T-helper 1 cell treated with Interleukin-12 subunit alpha and Interleukin-12 subunit beta and Interleukin-4 antibody, amounts not matched to agents 30 μg/mL and 1 μg/mL, for 36 hours (primary cell): ENCODE results near the gene TSKU.

Experiments used
- H3K27ac Mint-ChIP-seq: one replicate; pipeline ENCODE4 v1.8.0; 2021; ENCODE audit warnings: mild to moderate bottlenecking, mixed read lengths
- H3K27me3 Mint-ChIP-seq: one replicate; pipeline ENCODE4 v1.8.0; 2021; ENCODE audit warnings: low read depth, mixed read lengths
- H3K36me3 Mint-ChIP-seq: one replicate; pipeline ENCODE4 v1.8.0; 2021; ENCODE audit warnings: low read depth, mixed read lengths
- H3K4me1 Mint-ChIP-seq: one replicate; pipeline ENCODE4 v1.8.0; 2021; ENCODE audit warnings: low read depth, mixed read lengths
- H3K4me3 Mint-ChIP-seq: one replicate; pipeline ENCODE4 v1.8.0; 2021; ENCODE audit warnings: mild to moderate bottlenecking, moderate library complexity, mixed read lengths
- H3K9me3 Mint-ChIP-seq: one replicate; pipeline ENCODE4 v1.8.0; 2021; ENCODE audit warnings: mixed read lengths

Gene TSKU

DNA sequence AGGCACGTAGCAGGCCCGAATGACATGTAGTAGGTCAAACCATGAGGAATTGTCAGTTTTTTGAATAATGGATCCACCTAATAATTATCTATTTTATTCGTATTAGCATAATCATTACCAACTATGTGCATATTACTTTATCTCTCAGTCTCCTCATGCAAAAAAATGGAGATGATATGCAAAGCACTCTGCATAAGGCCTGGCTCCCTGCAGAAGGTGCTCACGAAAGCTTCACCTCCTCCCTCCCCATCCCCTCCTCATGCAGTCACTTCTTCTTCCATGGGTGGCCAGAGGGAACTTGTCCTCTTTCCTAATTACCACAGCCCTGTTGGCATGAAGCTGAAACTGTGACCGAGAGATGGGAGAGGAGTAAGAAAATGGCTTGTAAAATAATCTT lies 20.8 kb upstream of the TSKU start:
- peaks cover 5% of the 10 kb centered on the region for H3K27me3 Mint-ChIP-seq
- no peaks in the 10 kb centered on the region for H3K36me3 Mint-ChIP-seq
- peaks cover 7% of the 10 kb centered on the region for H3K4me1 Mint-ChIP-seq
- no peak overlapping the region for H3K4me3 Mint-ChIP-seq
- no peaks in the 10 kb centered on the region for H3K9me3 Mint-ChIP-seq
- H3K27ac Mint-ChIP-seq, result no peak overlapping the region

DNA sequence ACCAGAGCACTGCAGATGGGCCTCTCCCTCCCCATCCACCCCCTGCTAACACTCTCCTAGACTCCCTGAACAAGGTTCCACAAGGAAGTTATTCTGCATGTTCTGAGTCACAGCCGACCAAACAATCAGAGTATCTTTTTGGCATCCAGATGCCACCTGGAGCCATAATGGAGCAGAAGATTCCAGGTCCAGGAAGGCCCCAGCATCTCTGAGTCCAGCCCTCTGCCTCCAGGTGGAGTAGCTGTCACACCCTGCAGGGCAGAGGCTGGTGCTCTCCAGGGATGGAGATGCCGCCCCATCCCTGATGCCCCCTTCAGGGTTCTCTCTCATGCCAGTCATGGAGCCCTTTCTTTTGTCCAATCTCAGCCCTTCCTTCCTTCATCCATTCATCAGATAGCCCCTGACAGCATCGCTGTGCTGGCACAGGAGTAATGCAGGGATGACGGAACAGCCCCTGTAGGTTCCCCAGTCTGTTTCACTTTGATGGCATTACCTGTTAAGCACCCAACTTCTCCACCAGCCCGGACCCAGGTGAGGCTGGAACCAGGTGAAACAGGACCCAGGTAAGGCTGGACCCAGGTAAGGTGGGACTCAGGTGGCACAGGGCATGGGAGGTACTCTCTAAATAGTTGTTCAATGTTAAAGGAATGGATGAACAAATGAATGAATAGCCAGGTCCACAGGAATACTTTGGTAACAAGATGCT lies 20.1 kb upstream of the TSKU start:
- peaks cover 5% of the 10 kb centered on the region for H3K27me3 Mint-ChIP-seq
- H3K9me3 Mint-ChIP-seq, result no peaks in the 10 kb centered on the region
- H3K4me1 Mint-ChIP-seq, result peaks cover 12% of the 10 kb centered on the region
- H3K36me3 Mint-ChIP-seq, result no peaks in the 10 kb centered on the region
- H3K4me3 Mint-ChIP-seq, result no peak overlapping the region
- no peak overlapping the region for H3K27ac Mint-ChIP-seq

DNA sequence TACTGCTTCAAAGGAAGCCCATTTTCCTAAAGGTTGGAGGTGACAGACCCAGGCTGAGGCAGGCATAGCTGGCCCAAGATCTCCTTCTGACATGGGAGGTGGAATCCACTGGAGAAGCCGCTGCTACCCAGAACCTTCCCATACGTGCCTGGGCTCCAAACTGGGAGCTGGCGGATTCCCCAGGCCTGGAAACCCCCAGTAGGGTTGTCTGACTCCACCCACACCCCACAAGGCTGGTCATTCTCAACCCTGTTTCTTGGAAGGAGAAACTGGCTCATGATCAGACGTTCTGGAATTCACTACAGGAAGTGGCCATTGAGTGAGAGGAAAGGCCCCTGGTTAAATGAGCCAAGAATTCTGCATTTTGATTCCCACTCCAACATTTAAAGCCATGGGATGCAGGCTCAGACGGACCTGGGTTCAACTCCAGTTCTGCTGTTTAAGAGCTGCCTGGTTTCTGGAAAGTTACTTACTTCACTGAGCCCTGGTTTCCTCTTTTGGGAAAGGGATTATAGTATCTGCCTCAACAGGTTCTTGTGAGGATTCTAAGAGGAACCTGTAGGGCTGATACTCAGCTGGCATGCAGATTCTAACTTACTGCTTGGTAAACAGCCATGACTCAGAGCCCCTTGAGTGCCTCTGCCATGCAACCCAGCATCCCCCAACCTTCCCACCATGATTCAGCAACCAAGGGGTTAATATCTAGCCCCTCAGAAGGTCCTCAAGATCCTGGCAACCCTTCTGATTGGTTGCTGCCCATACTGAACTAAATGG lies 19.4 kb upstream of the TSKU start:
- H3K4me1 Mint-ChIP-seq, result peaks cover 16% of the 10 kb centered on the region
- no peak overlapping the region for H3K4me3 Mint-ChIP-seq
- no peak overlapping the region for H3K27ac Mint-ChIP-seq
- no peaks in the 10 kb centered on the region for H3K36me3 Mint-ChIP-seq
- H3K9me3 Mint-ChIP-seq, result no peaks in the 10 kb centered on the region
- H3K27me3 Mint-ChIP-seq, result peaks cover 5% of the 10 kb centered on the region

DNA sequence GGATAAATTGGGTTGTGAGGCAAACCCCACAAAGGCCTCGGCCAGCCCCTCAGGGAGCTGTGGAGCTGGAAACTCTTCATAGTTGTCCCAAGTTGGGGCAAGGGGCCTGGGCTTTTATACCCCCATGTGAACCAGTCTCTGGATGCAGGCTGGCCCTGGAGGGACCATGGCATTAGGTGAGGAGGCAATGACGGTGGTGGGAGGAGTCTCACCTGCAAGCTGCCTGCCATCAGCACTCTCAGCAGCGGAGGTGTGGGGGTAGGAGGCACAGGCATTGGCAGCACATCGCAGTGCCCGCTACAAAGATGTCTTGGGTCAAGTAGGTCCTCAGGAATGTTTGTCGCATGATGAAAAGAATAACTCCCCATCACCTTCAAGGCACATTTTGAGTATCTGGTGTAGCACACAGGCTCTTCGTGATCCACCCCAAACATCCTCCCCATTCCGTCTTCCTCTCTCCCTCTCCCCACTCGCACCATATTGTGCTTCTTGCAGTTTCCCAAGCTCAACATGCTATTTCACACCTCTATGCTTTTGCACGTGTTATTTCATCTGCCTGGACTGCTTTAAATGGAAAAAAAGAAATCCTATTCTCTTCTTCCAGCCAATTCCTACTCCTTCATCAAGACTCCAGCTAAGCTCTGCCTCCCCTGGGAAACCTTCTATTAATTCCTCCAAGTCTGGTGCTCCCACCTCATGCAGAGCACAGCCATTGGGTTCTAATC lies 18.1 kb upstream of the TSKU start:
- Mint-ChIP-seq H3K4me3 (no peak overlapping the region), H3K27me3 (peaks cover 5% of the 10 kb centered on the region), H3K27ac (no peak overlapping the region), H3K9me3 (no peaks in the 10 kb centered on the region), H3K36me3 (no peaks in the 10 kb centered on the region), H3K4me1 (peaks cover 18% of the 10 kb centered on the region)

DNA sequence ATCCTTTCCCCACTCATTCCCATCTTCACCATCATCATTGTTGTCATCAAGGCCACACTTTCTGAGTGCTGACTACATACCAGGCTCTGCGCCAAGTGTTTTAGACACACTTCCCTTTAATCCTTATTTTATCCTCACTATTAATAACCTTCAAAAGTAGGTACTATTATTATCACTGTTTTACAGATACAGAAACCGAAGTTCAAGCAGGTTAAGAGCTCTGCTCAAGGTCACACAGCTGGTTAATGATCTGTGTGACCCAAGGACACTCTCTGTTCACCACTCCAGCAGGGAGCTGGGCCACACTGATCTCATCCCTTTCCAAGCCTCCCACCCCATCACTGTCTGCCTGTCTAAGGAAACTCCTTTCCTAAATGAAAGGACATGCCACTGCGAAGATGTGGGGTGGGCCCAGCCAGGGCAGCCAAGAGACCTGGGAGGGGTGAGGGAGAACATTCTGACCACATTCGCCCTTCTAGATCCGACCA lies 17.2 kb upstream of the TSKU start:
- H3K36me3 Mint-ChIP-seq, result no peaks in the 10 kb centered on the region
- H3K27me3 Mint-ChIP-seq, result peaks cover 5% of the 10 kb centered on the region
- H3K4me3 Mint-ChIP-seq, result no peak overlapping the region
- no peak overlapping the region for H3K27ac Mint-ChIP-seq
- H3K9me3 Mint-ChIP-seq, result no peaks in the 10 kb centered on the region
- H3K4me1 Mint-ChIP-seq, result peaks cover 21% of the 10 kb centered on the region

DNA sequence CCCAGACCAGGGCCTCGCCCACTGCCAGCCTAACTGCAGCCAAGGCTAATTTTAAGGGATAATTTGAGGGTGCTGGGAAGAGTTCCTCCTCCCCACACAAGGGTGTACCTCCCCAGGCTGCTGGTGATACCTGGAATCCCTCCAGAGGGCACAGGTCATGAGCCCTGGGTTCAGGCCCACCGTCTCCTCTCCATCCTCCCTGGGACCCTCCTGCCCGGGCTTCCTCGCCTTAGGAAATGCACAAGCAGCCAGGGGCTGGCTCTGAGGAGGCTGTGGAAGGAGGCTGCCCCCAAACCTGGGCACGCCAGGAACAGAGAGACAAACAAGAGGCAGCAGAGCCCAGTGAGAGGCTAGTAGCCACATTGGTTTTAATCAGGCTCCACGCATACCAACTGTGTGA lies 16.6 kb upstream of the TSKU start:
- Mint-ChIP-seq H3K27ac (no peak overlapping the region), H3K27me3 (peaks cover 5% of the 10 kb centered on the region), H3K4me3 (no peak overlapping the region), H3K36me3 (no peaks in the 10 kb centered on the region), H3K4me1 (peaks cover 23% of the 10 kb centered on the region), H3K9me3 (no peaks in the 10 kb centered on the region)

DNA sequence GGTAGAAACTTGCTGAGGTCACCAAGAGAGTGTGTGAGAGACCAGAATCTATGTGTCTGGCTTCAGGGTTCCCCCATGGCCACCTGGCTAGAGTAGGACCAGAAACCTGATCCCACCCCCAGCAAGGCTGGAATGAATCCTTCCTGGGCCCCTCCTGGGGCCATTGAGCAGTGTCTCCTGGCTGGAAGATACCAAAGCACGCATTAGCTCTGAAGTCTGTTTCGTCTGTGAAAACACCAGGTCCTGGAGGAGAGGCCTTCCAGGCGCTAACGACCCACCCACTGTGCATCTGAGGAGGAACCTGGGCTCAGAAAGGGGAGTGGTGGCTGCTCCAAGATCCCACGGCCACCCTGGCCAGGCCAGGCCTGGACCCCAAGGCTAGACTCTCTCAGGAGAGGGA lies 15.5 kb upstream of the TSKU start:
- Mint-ChIP-seq H3K4me3 (no peak overlapping the region), H3K4me1 (peaks cover 30% of the 10 kb centered on the region), H3K27me3 (peaks cover 5% of the 10 kb centered on the region), H3K9me3 (no peaks in the 10 kb centered on the region), H3K36me3 (no peaks in the 10 kb centered on the region), H3K27ac (no peak overlapping the region)

DNA sequence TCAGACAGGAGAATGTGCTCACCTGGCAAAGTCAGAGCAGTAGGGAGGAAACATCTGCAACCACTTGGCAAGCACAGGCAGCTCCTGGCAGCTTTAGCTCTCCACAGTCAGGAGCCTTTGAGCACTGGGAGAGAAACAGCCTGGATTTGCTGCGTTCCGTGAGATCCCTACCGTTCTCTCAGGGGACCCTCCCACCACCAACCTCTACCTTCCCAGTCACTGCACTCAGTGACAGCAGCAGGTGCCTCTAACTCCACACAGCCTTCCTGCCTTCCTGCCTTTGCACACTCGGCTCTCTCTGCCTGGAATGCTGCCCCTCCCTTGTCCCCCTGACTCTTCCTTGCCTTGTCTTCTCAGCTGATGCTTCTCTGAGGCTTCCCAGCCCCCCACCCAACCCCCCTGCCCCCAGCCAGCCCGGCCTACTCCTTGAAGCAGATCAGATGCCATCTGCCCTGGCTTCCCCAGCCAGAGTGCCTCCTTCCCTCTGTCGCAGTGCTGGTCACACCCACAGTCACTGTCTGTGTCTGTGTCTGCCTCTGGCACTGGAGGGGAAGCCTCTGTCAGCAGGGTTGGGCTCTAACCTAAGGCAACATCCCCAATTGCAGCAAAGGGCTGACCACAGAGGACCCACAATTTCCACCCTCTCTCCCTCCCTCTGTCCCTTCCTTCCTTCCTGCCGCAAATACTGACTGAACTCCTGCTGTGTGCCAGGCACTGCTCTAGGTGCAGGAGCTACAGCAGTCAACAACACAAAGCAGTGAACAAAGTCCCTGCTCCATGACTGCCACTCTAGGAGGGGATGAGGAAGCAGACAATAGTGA lies 14.9 kb upstream of the TSKU start:
- H3K9me3 Mint-ChIP-seq, result no peaks in the 10 kb centered on the region

DNA sequence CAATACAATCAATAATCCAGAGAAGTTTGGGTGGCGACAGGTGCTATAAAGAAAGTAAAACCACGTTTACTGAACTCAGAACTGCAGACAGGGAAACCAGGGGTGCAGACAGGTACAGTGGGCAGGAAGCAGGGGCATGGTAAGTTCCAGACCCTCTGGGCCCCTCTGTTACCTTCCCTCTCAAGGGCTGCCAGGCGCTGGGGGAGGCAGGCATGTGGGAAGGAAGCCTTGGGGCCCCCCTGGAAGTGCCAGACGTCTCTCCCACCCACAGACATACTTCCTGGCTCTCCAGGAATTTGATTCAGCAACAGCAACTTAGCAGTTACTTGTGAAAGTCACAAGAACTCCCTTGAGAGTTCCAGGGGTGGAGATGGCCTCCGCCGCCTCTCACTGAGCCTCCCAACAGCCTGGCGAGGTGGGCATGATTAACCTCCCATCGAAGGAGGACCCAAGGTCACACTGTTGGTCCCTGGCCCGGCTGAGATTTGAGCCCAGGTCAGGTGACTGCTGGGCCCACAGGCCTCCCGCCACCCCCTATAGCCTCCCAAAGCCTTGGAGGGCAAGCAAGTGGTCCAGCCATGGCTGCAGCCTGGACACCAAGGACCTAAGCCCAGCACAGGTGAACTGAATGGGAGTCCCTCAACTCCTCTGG lies 14.1 kb upstream of the TSKU start:
- peak overlapping the region; percentile 49 for H3K27ac Mint-ChIP-seq
- peaks cover 30% of the 10 kb centered on the region for H3K4me1 Mint-ChIP-seq
- peak overlapping the region; percentile 3 for H3K4me3 Mint-ChIP-seq
- H3K27me3 Mint-ChIP-seq, result peaks cover 5% of the 10 kb centered on the region
- H3K9me3 Mint-ChIP-seq, result no peaks in the 10 kb centered on the region
- H3K36me3 Mint-ChIP-seq, result no peaks in the 10 kb centered on the region

More for the DNA sequence above, 14.9 kb upstream of the TSKU start:
- Mint-ChIP-seq H3K4me1 (peaks cover 30% of the 10 kb centered on the region), H3K27me3 (peaks cover 5% of the 10 kb centered on the region), H3K36me3 (no peaks in the 10 kb centered on the region), H3K27ac (peak overlapping the region; percentile 49), H3K4me3 (peak overlapping the region; percentile 32)

DNA sequence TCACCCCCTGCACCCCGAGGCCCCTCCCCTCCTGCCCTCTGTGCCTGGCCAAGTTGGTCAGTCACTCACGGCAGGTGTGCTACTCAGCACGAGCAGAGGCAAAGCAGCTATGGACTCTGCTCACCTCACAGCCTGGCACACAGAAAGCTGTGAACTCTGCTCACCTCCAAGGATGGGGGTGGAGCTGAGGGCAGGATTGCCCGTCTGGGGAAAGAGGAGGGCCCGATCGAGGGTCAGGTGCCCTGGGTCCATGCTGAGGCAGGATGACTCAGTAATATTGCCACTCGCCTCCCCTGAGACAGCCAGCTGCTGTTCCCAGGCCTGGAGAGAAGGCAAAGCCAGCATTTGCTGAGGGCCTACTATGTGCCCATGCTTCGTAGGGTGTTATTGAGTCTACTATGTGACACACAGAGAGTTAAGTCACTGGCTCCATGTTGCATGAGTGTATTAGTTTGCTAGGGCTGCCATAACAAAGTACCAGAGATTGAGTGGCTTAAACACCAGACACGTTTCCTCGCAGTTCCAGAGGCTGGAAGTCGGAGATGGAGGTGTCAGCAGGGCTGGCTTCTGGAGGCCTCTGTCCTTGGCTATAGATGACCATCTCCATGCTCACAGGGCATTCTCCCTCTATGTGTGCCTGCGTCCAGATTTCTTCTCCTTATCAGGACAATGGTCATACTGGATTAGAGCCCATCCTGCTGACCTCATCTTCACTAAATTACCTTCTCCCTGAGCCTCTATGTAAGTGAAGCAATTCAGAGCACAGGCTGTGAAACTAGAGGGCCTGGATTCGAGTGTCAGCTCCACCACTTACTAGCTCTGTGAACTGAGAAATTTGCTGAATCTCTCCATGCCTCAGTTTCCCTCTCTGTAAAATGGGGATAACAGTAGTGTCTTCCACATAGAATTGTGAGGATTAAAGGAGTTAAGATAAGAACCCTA lies 13.2 kb upstream of the TSKU start:
- Mint-ChIP-seq H3K27ac (no peak overlapping the region), H3K4me1 (peaks cover 30% of the 10 kb centered on the region), H3K9me3 (no peaks in the 10 kb centered on the region), H3K4me3 (no peak overlapping the region), H3K36me3 (no peaks in the 10 kb centered on the region), H3K27me3 (peaks cover 5% of the 10 kb centered on the region)

DNA sequence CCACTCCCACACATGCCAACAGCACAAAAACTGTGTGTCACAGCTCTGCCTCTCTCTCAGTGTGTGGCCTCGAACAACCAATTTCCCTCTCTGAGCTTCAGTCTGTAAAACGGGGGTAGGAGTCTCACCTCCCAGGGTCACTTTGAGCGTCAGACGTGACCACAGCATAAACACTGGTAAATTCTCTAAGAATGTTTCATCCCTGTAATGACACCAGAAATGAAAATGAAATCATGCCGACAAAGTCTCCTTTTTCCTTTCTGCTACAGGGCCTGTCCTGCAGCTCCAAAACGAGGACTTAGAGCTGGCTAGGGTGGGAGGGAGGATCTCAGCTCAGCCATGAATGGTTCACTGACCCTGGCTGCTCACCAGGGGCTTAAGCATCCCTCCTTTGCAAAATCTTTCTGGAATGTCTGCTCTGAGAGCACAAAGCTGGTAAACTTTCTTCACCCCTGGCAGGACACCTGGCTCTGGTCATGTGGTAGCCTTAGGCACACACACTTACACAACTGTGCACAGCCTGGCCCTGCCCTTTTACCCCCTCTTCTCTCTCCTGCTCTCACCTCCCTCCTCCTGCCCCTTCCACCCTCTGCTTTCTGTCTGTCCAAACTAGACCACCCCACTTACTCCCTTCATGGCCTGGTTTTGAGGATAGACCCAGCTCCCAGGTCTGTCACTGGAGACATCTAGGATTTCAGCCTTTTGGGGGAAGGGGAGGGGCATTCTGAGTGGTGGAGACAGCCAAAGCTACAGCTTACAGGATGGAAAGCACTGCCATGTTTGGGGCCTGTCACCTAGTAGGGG lies 12.3 kb upstream of the TSKU start:
- Mint-ChIP-seq H3K9me3 (peaks cover 5% of the 10 kb centered on the region), H3K27ac (peak overlapping the region; percentile 62), H3K4me1 (peaks cover 30% of the 10 kb centered on the region), H3K27me3 (no peaks in the 10 kb centered on the region), H3K36me3 (no peaks in the 10 kb centered on the region), H3K4me3 (no peak overlapping the region)

DNA sequence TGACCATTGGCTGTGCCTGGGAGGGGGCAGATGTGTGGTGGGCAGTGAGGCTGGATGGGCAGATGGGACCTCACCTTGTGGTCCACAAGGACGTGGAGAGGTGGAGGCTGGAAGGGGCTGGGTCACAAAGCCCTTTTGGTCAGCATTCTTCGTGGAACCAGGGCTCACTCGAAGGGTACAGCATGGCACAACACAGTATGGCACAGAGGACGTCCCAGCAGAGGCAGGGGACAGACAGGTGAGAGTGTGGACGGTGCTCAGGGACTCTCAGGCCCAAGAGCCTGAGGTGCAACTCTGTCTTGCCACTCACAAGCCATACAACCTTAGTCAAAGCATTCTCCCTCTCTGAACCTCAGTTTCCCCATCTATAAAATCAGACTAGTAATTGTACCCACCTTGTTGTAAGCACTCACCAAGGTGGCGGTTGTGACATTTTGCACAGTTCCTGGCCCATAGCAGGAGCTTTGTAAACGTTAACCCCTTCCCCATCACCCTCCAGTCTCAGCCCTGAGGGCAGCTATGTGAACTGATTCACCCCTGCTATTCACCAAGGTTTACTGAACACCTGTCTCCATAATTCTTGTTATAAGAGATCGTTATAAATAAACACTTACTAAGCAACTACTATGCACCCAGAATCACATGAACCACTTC lies 11.6 kb upstream of the TSKU start:
- Mint-ChIP-seq H3K36me3 (peaks cover 2% of the 10 kb centered on the region), H3K27ac (no peak overlapping the region), H3K4me3 (no peak overlapping the region), H3K27me3 (peaks cover 3% of the 10 kb centered on the region), H3K4me1 (peaks cover 30% of the 10 kb centered on the region), H3K9me3 (peaks cover 12% of the 10 kb centered on the region)
